ENCODE measurements around the gene PI4K2A.
A peak's percentile ranks its signal among the peaks of the same experiment; 100 is the strongest.
"Not testable (repeated sequence)": the region's sequence is repeated elsewhere in the genome, so short reads cannot be mapped to it uniquely, and the experiment has no call there.

PI4K2A gene

GRCh38 chr10:97632949-97633884 lies 7.3 kb upstream of the PI4K2A start, which contains the start of gene MORN4:
TSS of gene MORN4 (minus strand) at chr10:97633500. CDS start at chr10:97619653, 13,847 bp downstream.
- peak; percentile 93 for DNase-seq (ENCODE audit: low read depth)

- DNase-seq (ENCODE audit: low read depth): no peak
Measured at GRCh38 chr10:97633921-97634320, 6.5 kb upstream of the PI4K2A start.

GRCh38 chr10:97635577-97635976 lies 4.9 kb upstream of the PI4K2A start:
- no peak for DNase-seq (ENCODE audit: low read depth)

- DNase-seq (ENCODE audit: low read depth): not testable (repeated sequence)
Measured at GRCh38 chr10:97639090-97639489, 1.4 kb upstream of the PI4K2A start.

- peak; percentile 67 for DNase-seq (ENCODE audit: low read depth)
Measured at GRCh38 chr10:97640868-97641811, 669 bp downstream of the PI4K2A start.

GRCh38 chr10:97642471-97643159 lies 2.1 kb downstream of the PI4K2A start:
- not testable (repeated sequence) for DNase-seq (ENCODE audit: low read depth)

GRCh38 chr10:97643441-97643985 lies 3.0 kb downstream of the PI4K2A start:
- no peak for DNase-seq (ENCODE audit: low read depth)

GRCh38 chr10:97644936-97645335 lies 4.5 kb downstream of the PI4K2A start:
- DNase-seq (ENCODE audit: low read depth): no peak

- DNase-seq (ENCODE audit: low read depth): peak; percentile 65
Measured at GRCh38 chr10:97647556-97647955, 7.1 kb downstream of the PI4K2A start.

- peak; percentile 98 for DNase-seq (ENCODE audit: low read depth)
Measured at GRCh38 chr10:97648562-97649404, 8.3 kb downstream of the PI4K2A start.

- DNase-seq (ENCODE audit: low read depth): not testable (repeated sequence)
Measured at GRCh38 chr10:97649405-97649750, 8.9 kb downstream of the PI4K2A start.

- DNase-seq (ENCODE audit: low read depth): no peak
Measured at GRCh38 chr10:97650726-97651125, 10.3 kb downstream of the PI4K2A start.

- no peak for DNase-seq (ENCODE audit: low read depth)
Measured at GRCh38 chr10:97651773-97652172, 11.3 kb downstream of the PI4K2A start.

- no peak for DNase-seq (ENCODE audit: low read depth)
Measured at GRCh38 chr10:97656777-97657176, 16.3 kb downstream of the PI4K2A start.

GRCh38 chr10:97659589-97659988 lies 19.1 kb downstream of the PI4K2A start:
- peak; percentile 65 for DNase-seq (ENCODE audit: low read depth)

- DNase-seq (ENCODE audit: low read depth): no peak
Measured at GRCh38 chr10:97664282-97664850, 23.9 kb downstream of the PI4K2A start.

GRCh38 chr10:97666992-97667391 lies 26.5 kb downstream of the PI4K2A start:
- DNase-seq (ENCODE audit: low read depth): no peak

- DNase-seq (ENCODE audit: low read depth): no peak
Measured at GRCh38 chr10:97667463-97667862, 27.0 kb downstream of the PI4K2A start.

GRCh38 chr10:97669571-97669970 lies 29.1 kb downstream of the PI4K2A start:
- DNase-seq (ENCODE audit: low read depth): no peak
